Measurements from ENCODE around the gene ERLEC1. TPM values are rescaled to one million over a fixed set of nuclear protein-coding genes. Genes with fewer than 3 reads are reported as not detected.
"Not testable (repeated sequence)": the region's sequence is repeated elsewhere in the genome, so short reads cannot be mapped to it uniquely, and the experiment has no call there.

The ERLEC1 gene
- total RNA-seq, 2 donors from 2014 or later, result 33.4 to 38.4 TPM

- Mint-ChIP-seq H3K36me3 (ENCODE audit: low read depth) (peaks cover 13% of the 10 kb centered on the region), H3K27me3 (ENCODE audit: insufficient read depth) (no peaks in the 10 kb centered on the region), H3K27ac (no peak overlapping the region), H3K4me3 (no peak overlapping the region), H3K9me3 (no peaks in the 10 kb centered on the region), H3K4me1 (peaks cover 1% of the 10 kb centered on the region)
- no peak overlapping the region for H3K4me3 ChIP-seq (ENCODE audit: low read length)
- no peak for TF ChIP-seq CTCF (conservative IDR thresholded peaks at IDR 0.05)
- H3K9me3 ChIP-seq (ENCODE audit: control insufficient read depth, low read length), result no peaks in the 10 kb centered on the region
- no peaks in the 10 kb centered on the region for H3K27me3 ChIP-seq (ENCODE audit: control insufficient read depth, insufficient read depth, low read length, poor library complexity, severe bottlenecking)
- DNase-seq, result no peak
- peaks cover 30% of the 10 kb centered on the region for H3K36me3 ChIP-seq (ENCODE audit: control insufficient read depth, insufficient read depth, low read length)
- H3K4me1 ChIP-seq (ENCODE audit: control insufficient read depth, insufficient read depth, low read length), result peaks cover under 1% of the 10 kb centered on the region
- 96 to 100% methylated on average over 1 to 4 of the region's 4 CpGs for WGBS, 2 experiments (ENCODE audit: insufficient coverage in 1 of 2, insufficient read length in 1 of 2)
- H3K27ac ChIP-seq (ENCODE audit: low read depth, low read length), result no peak overlapping the region
- no peak overlapping the region for H3K9ac ChIP-seq (ENCODE audit: extremely low read depth, low read length, poor library complexity, severe bottlenecking)
These were observed 33.9 kb downstream of the ERLEC1 start for GRCh38 chr2:53820711-53821110.

- Mint-ChIP-seq H3K4me1 (peaks cover 11% of the 10 kb centered on the region), H3K9me3 (no peaks in the 10 kb centered on the region), H3K27me3 (ENCODE audit: insufficient read depth) (no peaks in the 10 kb centered on the region), H3K27ac (no peak overlapping the region), H3K4me3 (no peak overlapping the region), H3K36me3 (ENCODE audit: low read depth) (peaks cover 5% of the 10 kb centered on the region)
- Histone ChIP-seq H3K36me3 (ENCODE audit: control insufficient read depth, insufficient read depth, low read length) (peaks cover 20% of the 10 kb centered on the region), H3K9ac (ENCODE audit: extremely low read depth, low read length, poor library complexity, severe bottlenecking) (no peak overlapping the region), H3K27ac (ENCODE audit: low read depth, low read length) (no peak overlapping the region), H3K27me3 (ENCODE audit: control insufficient read depth, insufficient read depth, low read length, poor library complexity, severe bottlenecking) (no peaks in the 10 kb centered on the region), H3K4me3 (ENCODE audit: low read length) (no peak overlapping the region), H3K4me1 (ENCODE audit: control insufficient read depth, insufficient read depth, low read length) (peaks cover 5% of the 10 kb centered on the region), H3K9me3 (ENCODE audit: control insufficient read depth, low read length) (no peaks in the 10 kb centered on the region)
- DNase-seq, result no peak
- WGBS, 2 experiments (ENCODE audit: insufficient coverage in 1 of 2, insufficient read length in 1 of 2), result 89 to 95% methylated on average over 1 to 6 of the region's 6 CpGs
- TF ChIP-seq CTCF (conservative IDR thresholded peaks at IDR 0.05), result no peak
These were observed 35.0 kb downstream of the ERLEC1 start for GRCh38 chr2:53821810-53822209.

GRCh38 chr2:53823639-53824038 is 36.8 kb downstream of the ERLEC1 start:
- not testable (repeated sequence) for H3K9me3 Mint-ChIP-seq; H3K4me3 ChIP-seq (ENCODE audit: low read length); H3K27me3 Mint-ChIP-seq (ENCODE audit: insufficient read depth); H3K4me3 Mint-ChIP-seq; H3K36me3 Mint-ChIP-seq (ENCODE audit: low read depth); H3K9me3 ChIP-seq (ENCODE audit: control insufficient read depth, low read length); H3K9ac ChIP-seq (ENCODE audit: extremely low read depth, low read length, poor library complexity, severe bottlenecking); H3K4me1 ChIP-seq (ENCODE audit: control insufficient read depth, insufficient read depth, low read length); H3K27ac Mint-ChIP-seq; H3K27me3 ChIP-seq (ENCODE audit: control insufficient read depth, insufficient read depth, low read length, poor library complexity, severe bottlenecking); H3K27ac ChIP-seq (ENCODE audit: low read depth, low read length); H3K36me3 ChIP-seq (ENCODE audit: control insufficient read depth, insufficient read depth, low read length)
- 73 to 94% methylated on average over 3 to 9 of the region's 9 CpGs for WGBS, 2 experiments (ENCODE audit: insufficient coverage in 1 of 2, insufficient read length in 1 of 2)
- DNase-seq, result peak; percentile 63
- H3K4me1 Mint-ChIP-seq, result peaks cover 14% of the 10 kb centered on the region
- TF ChIP-seq CTCF (conservative IDR thresholded peaks at IDR 0.05), result peak; percentile 56

Data from endodermal cell (in vitro differentiated cells).